GM18858 (cell line): ENCODE data around the gene ISG20L2.

Source experiments
- ATAC-seq: cut with Tn5 transposase; IDR thresholded peaks from one replicate; pipeline ENCODE4 v1.9.1; 2021; ENCODE audit not compliant: unreplicated experiment

ISG20L2 gene

DNA sequence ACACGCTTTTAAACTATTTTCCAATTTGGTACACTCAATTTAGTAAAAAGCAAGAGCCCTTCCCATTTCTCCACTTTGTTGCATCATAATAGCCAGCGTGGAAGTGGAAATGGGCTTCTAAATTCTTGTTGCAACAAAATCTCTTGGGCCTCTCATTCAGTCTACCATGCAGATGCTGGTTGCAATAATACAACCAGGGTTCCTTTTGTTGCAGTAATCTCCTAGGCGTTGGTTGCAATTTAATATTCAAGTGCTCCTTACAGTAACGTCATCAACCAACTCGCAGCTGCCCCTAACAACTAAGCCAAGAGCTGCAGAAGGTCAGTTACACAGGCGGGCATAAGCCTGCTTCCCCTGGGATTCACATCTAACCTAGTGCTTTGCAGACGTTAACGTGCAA lies 25.7 kb upstream of the ISG20L2 start:
- ATAC-seq = no peak

DNA sequence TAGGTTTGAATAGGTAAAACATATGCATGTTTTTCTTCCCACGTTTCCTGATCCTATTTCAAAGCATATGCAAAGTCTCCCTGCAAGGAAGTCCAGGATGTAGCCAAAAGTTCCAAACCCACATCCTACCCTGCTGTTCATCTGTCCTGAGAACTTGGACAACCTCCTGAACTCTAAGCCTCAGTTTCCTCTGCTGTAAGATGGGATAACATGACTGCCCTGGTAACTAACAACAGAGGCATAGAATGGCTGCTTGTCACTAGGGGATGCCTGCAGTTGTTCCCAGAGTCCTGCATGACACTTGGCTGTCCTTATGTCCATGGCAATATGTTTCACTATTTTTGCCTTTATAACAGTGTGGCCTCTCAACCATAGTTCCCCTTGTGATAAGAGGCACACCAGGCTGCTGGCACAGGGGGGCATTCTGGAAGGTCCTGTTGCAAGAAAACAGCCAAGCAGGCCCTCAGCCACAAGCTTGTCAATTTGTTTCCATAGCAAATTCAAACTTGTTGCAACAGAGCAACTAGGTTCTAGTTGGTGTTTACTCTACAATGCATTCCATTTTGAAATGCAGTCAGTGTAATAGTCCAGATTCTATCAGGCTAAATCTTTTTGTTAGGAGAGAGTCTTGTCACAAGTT lies 24.4 kb upstream of the ISG20L2 start:
- ATAC-seq = no peak

DNA sequence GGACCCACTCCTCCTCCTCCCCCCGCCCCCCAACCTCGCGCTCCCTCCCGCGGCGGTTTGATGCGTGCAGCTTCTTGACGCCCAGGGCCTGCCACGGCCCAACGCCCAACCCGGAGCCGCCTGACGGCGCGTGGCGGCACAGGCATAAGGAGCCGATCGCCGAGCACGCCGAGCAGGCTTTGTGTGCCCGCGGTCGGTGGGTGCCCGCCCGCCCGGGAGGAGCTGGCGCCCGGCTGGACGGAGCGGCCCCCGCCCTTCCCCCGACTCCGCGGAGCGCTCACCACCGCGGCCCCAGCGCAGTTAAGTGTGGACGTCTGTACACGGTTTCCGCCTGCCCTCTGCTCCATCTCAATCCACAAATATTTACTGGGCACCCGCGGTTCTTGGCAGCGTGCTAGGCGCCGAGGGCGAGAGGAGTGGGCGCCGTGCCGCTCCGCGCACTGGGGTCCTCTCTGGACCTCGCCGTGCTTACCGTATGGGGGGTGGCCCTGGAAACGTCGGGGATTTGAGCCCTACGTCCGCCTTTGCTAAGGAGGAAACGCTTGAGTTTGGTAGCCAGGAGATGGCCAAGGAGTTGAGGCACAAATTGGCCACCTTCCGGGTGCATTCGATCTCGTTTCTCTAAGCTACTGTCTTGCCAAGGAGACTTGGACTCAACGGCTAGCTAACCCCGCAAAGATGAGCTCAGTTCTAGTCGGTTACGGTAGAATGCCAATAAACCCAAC lies 23.4 kb upstream of the ISG20L2 start:
- peak; percentile 51 for ATAC-seq

DNA sequence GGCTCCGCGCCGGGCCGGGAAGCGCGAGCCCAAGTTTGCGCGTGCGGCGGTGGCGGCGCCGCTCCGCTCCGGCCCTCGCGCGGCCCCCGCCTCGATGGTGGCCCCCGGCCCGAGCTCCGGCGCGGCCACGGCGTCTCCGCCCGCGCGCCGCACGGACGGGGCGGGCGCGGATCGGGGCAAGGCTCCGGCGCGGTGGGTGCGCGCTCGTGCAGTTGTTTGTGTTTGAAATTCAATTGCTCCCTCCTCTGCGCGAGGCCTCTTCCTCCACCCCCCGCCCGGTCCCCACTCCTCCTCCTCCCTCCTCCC lies 22.8 kb upstream of the ISG20L2 start, which contains the start of gene HDGF:
TSS of gene HDGF (minus strand) at position 225 of the 306 bp plus-strand sequence. CDS start 246 bp downstream, outside the sequence.
- no peak for ATAC-seq

DNA sequence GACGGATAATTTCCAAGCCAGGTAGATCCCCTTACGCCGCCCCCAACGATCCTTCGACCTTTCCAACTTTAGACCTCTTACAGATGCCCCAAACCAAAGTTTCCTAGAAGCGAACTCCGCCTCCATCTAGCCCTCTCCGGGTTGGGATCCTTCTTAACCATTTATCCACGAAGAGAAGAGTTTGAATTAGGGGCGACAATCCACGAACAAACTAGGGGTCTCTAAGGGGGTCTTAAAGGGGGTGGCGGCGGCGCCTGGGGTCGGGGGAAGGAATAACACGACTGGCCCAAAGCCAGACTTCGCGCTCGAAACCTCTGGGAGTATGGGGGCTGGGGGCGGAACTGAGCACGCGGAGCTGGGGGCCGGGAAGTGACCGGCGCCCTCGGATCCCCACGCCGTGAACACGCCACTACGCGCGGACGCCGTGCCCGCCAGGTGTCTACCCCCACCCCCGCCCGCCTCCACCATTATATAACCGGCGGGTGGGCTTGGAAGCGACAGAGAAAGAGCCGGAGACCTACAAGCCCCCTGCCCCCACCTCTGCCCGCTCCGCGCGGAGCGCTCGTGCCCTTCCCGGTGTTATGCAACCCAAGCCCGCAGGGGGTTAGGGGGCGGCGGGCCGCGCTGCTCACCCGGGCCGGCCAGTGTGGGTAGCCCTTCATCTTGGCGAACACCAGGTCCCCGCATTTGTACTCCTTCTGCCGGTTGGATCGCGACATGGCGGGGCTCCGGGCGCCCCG lies 22.3 kb upstream of the ISG20L2 start:
- peak; percentile 8 for ATAC-seq

DNA sequence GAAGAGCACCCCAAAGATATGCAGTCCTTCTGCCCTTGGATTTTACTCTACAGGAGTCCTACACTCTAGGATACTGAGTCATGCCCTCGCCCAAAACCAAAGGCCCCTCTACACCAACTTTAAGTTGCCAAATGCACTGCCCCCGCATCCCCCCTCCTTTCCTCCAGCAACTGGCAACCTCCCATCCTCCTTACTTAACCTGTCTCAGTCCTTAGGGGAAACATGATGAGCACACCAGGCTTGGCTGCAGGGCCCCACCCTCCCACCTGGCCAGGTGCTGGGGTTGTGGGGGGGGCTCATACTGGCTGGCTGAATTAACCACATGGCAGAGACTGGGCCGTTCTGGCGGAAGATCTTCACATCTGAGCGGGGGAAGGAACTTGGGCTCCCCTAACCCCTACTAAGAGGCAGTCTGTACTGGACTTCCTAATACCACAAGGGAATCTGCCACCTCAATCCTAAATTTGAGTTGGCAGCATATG lies 21.7 kb upstream of the ISG20L2 start:
- ATAC-seq = no peak

DNA sequence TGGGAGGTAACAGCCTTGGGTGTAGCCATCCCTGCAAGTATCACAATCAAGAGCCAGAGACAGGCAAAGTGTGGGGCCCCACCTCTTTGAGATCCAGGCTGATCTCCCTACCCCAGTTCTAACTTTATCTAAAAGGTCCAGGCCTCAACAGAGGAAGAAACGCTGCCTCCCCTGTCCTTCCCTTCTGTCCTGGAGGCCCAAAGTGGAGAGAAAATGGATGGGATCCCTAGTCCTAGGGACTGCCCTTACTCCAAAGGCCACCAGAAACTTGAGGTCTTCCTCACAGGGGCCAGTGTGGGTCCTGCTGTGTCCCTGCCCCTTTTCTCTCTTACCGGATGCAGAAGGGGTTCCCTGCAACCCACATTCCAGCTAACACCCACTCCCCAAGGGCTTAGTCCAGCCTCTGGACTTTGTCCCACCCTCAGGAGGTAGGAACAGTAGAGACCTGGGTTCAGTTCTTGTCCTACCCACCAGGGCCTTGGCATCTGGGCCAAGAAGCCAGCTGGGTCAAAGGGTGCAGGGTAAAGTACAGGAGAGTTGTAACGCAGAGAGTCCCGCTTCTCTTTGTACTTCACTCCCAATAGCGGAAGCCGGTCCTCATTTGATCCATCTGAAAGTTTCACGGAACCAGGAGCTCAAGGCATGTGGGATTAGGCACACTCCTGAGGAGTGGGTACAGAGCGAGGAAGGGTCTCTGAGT lies 21.0 kb upstream of the ISG20L2 start:
- no peak for ATAC-seq

DNA sequence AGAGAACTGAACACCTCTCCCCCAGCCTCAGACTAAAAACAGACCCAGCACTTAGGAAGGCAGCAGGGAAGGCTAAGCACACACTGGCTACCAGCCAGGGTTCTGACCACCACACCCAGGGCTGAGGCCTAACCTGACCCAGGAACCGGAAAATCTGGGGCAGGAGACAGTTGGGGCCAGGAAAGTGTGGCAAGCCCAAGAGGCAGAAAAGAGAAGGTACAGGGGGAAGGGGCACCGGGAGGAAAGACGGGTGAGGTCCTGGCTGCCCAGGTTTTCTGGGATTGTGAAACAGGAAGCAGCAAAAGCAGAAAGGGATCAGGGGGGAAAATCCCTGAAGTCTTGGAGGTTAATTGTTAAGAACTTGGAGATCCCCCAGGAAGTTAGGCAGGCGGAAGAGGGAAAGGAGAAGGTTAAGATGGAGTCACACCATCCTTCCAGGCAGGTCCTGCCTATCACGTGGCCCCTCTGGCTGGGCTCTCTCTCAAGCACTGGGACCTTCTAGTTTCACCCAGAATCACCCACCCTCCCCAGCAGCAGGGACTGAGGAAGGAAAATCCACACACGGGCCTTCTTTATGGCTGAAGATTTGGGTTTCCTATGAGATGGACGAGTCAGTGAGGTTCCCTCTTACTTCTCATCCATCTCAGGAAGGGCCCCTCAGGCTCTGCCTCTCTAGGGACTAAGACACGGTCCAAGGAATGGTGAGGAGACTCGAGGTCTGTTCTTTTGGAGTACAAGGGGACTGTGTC lies 20.3 kb upstream of the ISG20L2 start:
- ATAC-seq = no peak

DNA sequence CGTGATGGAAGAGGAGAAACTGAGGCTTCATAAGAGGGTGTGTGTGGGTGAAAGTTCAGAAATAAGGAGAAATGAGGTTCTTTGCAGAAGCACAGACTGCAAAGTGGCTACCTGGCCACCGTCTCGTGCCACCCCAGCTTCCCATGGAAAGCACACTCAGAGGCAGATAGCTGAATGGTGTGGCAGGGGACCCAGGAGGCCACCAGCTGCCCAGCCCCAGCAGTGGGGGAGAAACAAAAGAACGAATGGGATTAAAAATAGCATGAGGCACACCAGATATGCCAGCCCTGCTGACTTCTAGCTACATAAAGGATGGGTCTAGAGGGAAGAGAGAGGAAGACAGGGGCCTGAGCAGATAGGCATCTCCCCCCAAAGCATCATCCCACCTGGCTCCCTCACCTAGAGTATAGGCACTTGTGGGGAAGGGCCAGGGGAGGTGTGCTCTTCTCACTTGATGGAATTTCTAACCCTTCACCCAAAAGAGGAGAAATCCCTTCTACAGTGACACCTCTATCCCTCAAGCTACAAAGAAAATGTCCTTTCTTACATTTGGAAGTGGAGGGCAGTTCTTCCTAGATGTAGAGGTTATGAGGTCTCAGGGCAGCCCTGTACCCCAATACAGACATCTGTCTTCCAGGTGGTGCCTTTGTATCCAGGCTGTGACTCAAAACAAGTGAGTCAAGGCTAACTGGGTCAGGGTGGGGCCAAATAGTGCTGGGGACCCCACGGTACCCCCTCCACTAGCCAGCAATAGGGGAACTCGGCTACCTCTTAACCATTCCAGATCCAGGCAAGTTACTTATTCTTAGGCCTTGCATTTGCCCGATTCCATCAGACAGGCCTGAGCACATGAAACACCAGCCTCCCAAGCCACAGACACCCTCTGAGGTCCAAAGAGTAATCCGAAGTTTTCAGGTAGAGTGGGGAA lies 19.4 kb upstream of the ISG20L2 start:
- ATAC-seq = no peak

DNA sequence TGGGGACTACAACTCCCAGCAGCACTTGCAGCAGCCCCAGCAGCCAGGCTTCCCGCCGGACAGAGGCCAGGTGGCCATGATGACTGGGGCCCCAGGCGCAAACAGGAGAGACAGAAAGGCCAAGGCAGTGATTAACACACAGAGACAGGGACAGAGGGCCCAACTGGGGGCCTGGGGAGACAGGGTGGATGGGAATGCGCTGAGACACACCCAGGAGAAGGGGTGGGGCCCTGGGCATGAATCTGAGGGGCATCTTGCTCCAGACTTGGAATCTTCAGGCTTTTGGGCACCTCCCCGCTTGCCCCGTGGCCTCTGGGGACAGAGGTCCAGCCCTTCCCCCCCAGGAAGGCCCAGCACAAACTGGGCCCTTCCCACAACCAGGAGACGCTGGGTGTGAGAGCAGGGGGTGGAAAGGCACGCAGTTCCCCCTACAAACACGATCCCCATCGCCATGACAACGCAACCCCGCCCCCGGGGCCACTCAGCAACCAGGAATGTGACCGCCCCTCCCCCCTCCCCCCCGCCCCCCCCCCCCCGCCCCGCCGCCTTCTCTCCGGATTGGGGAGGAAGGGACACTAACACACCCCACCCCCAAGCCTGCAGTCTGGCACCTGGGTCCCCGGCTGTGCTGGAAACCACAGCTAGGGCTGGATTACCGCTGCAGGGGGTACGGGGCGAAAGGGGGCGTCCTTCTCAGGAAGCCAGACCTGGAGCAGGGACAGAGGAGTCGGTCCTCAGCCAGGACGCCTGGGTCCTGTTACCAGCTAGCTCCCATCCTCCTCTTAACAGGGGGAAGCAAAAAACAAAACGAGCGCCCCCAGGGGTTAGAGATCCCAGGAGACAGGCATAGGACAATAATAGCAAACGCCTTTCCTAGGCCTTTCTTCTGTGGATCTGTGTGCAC lies 18.4 kb upstream of the ISG20L2 start:
- ATAC-seq = no peak

DNA sequence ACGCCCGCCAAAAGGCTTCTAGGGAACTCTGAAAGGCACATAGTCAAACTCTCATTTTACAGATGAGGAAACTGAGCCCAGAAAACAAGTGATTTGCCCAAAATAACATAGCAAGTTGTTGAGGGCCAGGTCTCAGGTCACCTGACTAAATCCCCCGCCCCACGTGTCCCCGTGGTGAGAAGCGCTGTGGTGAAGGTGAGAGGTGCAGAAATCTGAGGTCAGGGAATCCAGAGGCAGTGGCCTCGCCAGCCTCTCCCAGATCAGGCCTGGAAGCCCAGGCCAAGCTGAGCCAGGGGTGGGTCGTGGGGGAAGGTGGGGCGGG lies 17.8 kb upstream of the ISG20L2 start:
- no peak for ATAC-seq

DNA sequence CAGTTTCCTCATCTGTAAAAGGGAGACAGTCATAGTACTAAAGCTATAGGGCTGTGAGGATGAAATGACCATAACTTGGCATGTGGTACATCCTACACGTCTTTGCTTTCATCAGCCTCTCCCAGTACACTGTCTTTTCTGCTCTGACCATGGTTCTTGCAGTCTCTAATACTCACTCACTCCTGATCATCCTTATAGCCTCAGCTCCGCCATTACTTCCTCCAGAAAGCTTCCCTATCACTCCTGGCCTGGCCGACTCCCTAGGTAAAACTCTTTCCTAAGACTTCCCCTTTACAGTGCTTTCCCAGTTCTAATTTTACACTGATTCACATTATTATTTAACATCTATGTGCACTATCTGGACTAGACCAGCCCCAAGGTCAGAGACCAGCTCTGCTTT lies 17.3 kb upstream of the ISG20L2 start:
- ATAC-seq = no peak

DNA sequence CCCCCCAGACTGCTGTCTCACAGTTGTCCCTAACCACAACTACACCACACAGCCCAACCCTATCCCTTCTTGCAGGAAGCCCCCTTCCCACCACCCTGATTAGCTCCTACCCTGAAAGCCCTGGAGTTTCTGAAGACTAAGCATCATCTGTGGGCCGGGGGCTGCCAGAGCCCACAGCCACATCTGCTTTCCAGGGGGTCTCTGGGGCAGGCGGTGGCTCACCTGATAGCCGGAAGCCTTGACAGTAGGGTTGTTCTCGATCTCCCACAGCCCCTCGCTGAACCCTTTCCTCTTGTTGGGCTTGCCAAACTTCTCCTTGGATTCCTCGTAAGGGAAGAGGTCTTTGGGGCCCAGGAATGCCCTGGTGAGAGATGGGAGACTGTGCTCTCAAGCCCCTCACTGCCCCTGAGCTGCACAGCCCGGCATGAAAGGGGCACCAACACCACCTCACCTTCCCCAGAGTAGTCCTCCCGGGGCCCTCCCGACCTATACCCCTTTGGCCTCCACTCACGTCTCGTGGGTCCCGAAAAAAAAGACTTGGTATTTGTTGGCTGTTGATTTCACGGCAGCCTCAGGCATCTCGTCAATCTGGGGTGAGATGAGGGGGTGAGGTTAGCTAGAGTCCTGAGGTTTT lies 16.3 kb upstream of the ISG20L2 start:
- no peak for ATAC-seq

DNA sequence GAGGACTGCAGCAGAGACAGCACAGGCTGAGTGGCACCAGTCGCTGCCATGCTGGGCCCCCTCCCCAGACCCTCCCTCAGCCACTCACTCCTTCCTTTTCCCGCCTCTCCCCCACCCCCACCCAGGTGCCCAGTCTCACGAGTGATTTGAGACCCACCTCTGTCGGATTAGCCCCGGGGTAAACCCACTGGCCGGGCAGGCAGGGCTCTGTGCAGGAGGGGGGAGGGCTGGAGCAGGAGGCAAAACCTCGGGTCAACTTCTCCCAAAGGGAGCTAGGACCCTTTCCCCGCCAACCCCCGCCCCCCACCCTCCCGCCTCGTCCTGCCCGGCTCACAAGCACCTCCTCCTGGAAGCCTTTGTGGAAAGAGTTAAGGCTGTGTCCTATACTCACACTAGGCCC lies 15.8 kb upstream of the ISG20L2 start:
- ATAC-seq = no peak

DNA sequence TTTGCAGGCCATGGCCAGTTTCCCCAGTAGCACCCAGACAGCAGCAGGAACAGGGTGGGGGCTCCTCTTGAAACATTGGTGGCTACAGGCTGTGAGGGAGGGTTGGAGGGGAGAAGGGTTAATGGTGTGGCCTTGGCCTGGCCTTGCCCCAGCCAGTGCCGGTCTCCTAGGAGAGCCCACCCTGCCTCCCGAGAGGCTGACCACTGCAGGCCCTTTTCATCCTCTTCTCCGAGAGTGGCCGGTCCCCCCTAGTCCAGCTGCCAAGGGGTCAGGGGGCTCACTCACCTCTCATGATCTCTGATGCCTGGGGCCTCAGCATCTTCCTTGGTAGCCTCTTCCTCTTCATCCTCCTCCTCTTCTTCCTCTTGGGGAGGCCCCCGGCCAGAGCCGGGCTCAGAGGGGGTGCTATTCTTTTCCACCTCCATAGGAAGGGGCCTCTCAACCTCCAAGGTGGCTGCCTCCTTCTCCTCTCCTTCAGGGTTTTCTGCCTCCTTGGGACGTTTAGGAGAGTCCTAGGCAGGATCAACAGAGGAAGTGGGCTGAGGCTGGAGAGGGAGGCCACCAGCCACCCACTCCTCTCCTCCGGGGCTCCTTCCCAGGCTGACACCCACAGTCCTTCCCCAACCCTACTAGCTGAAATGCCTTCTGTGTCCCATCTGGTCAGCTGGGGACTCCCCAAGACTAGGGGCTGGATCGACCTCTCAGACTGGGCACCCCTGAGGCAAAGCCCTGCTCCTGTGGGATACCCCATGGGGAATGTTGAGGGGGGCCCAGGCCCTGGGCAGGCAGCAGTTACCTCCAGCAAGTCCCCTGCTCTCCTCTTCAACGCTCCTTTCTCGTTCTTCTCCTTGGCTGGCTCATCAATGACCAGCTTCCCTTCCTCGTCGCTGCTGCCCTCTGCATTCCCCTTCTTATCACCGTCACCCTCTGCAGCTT lies 15.1 kb upstream of the ISG20L2 start:
- ATAC-seq = no peak

DNA sequence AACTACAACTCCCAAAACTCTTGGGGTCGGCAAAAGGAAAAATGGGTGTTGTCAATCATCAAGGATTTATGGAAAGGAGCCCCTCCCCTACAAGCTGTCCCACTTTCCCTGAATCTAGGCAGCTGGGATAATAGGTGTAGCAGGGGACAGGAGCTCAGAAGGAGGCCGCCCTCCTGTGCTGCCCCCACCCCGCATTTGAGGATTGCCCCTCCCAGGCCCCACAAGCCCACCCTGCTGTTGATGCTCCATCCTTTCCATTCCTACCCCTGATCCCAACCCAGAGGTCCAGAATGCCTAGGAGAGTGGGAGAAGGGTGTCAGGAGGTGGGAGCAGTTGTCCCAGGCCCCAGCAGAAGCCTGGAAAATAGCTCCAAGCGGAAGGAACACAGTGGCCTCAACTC lies 14.2 kb upstream of the ISG20L2 start:
- ATAC-seq = no peak

DNA sequence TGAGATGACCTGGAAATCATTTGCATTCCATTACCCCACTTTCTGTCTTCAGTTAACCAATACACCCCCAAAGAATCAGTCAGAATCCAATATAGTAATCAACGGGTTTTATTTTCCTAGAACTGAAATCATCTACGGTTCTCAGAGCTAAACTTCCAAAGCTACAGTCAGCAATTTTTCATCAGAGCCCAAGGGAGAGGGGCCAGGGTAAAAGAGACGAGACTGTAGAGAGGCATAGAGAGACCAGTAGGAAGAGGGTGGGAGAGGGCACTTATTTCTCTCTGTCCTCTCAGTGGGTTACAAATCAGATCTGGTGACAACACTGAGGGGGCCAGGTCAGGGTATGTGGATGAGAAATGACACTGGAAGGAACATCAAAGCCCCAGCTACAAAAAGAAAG lies 13.5 kb upstream of the ISG20L2 start:
- ATAC-seq = no peak
